Effector CD4-positive, alpha-beta T cell (primary cell): ENCODE results near the gene PFDN5.
"Not testable (repeated sequence)": the region's sequence is repeated elsewhere in the genome, so short reads cannot be mapped to it uniquely, and the experiment has no call there.

Experiments
- DNase-seq: peaks from one replicate; pipeline ENCODE4 v3.0.0-alpha.2; 2020

The PFDN5 gene

GRCh38 chr12:53287741-53288216, 7.6 kb upstream of the PFDN5 start:
- DNase-seq: peak; percentile 61

- DNase-seq: no peak
Observed at GRCh38 chr12:53288322-53288721, 7.0 kb upstream of the PFDN5 start.

GRCh38 chr12:53289891-53290290, 5.5 kb upstream of the PFDN5 start:
- no peak for DNase-seq

- no peak for DNase-seq
Observed at GRCh38 chr12:53290661-53291060, 4.7 kb upstream of the PFDN5 start.

GRCh38 chr12:53292426-53292825, 2.9 kb upstream of the PFDN5 start:
- DNase-seq: no peak

GRCh38 chr12:53295891-53296219, 513 bp downstream of the PFDN5 start:
- DNase-seq: no peak

GRCh38 chr12:53297106-53297505, 1.8 kb downstream of the PFDN5 start:
- DNase-seq: not testable (repeated sequence)

- no peak for DNase-seq
Observed at GRCh38 chr12:53298164-53298563, 2.8 kb downstream of the PFDN5 start.

GRCh38 chr12:53299101-53299453, 3.7 kb downstream of the PFDN5 start:
- peak; percentile 26 for DNase-seq

- DNase-seq: peak; percentile 82
Observed at GRCh38 chr12:53299454-53300180, 4.3 kb downstream of the PFDN5 start, which contains the start of gene MYG1. Gene MYG1 (plus strand): TSS chr12:53299695. CDS start chr12:53299738, 43 bp downstream.

- DNase-seq: no peak
Observed at GRCh38 chr12:53300187-53300586, 4.8 kb downstream of the PFDN5 start.

GRCh38 chr12:53302903-53303302, 7.6 kb downstream of the PFDN5 start:
- no peak for DNase-seq

GRCh38 chr12:53306826-53307225, 11.5 kb downstream of the PFDN5 start:
- DNase-seq: no peak

GRCh38 chr12:53308276-53308675, 12.9 kb downstream of the PFDN5 start:
- DNase-seq: no peak

GRCh38 chr12:53313996-53314395, 18.7 kb downstream of the PFDN5 start:
- no peak for DNase-seq

GRCh38 chr12:53320352-53321195, 25.2 kb downstream of the PFDN5 start:
- no peak for DNase-seq

- DNase-seq: peak; percentile 36
Observed at GRCh38 chr12:53324113-53324778, 28.9 kb downstream of the PFDN5 start.

GRCh38 chr12:53324779-53325510, 29.6 kb downstream of the PFDN5 start:
- DNase-seq: peak; percentile 77

GRCh38 chr12:53325511-53326061, 30.2 kb downstream of the PFDN5 start:
- DNase-seq: peak; percentile 7

GRCh38 chr12:53326460-53327185, 31.3 kb downstream of the PFDN5 start:
- DNase-seq: no peak

- DNase-seq: no peak
Observed at GRCh38 chr12:53327435-53328042, 32.2 kb downstream of the PFDN5 start.
